Measurements from ENCODE around the gene DHRS7B. TPM values are rescaled to one million over a fixed set of nuclear protein-coding genes. Genes with fewer than 3 reads are reported as not detected.

Gene DHRS7B
- total RNA-seq, 1 donor from 2014 or later, result 11.8 TPM

DNA sequence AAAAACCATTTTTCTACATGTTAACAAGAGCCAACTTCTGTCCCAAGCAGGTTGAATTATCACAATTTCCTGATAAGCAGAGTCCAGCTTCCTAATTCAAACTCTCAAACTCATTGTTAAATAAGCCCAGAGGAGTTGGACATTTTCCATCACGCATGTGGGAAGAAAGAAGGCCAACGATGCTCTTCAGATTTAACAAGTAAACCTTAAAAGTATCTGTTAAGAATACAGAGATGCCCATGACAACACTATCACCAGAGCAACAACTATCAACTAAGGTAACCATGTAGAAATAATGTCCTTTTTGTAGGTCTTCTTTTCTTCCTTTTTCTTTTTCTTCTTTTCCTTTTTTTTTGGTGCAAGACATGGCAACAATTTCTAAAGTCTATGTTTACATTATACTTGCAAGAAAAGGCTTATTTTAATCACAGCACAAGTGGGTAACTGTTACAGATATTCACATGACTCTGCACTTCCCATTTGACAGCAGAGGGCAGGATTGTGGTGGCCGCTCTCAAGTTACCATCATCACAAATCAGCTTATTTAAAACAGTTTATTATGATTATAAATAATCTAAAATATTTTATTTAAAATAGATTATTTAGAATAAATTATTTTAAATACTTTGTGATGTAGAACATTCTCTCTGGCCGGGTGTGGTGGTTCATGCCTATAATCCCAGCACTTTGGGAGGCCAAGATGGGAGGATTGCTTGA lies 35.7 kb upstream of the DHRS7B start:
- ChIA-PET POLR2A (interaction anchor here (0.9 to 1.2 kb wide), 2 partner anchors 9 to 48 kb away, joined by 4 to 5 read pairs; partner anchors contain the start of gene USP22), CTCF (interaction anchor here (1.0 kb wide), 1 partner anchor 98 kb away, joined by 3 read pairs; no protein-coding TSS in a partner anchor)
- intact Hi-C loops (cut with micrococcal nuclease), result no loop called here
- DNase-seq (no peak), ATAC-seq (ENCODE audit: low read depth) (no peak)
- no peak overlapping the region for H3K27ac Mint-ChIP-seq
- H3K27me3 Mint-ChIP-seq, result no peaks in the 10 kb centered on the region
- no peak for TF ChIP-seq CTCF (IDR thresholded peaks at IDR 0.05)
- no peaks in the 10 kb centered on the region for H3K9me3 Mint-ChIP-seq
- peaks cover 15% of the 10 kb centered on the region for H3K4me1 Mint-ChIP-seq
- H3K4me3 Mint-ChIP-seq, result no peak overlapping the region
- H3K36me3 Mint-ChIP-seq (ENCODE audit: low read depth), result no peaks in the 10 kb centered on the region

GRCh38 chr17:21094298-21094704 lies 32.5 kb upstream of the DHRS7B start:
- DNase-seq, result no peak
- no peak for ATAC-seq (ENCODE audit: low read depth)
- peaks cover under 1% of the 10 kb centered on the region for H3K36me3 Mint-ChIP-seq (ENCODE audit: low read depth)
- peaks cover 22% of the 10 kb centered on the region for H3K4me1 Mint-ChIP-seq
- H3K4me3 Mint-ChIP-seq, result no peak overlapping the region
- CTCF ChIA-PET, result no interaction called here
- intact Hi-C loops (cut with micrococcal nuclease), result no loop called here
- POLR2A ChIA-PET, result interaction anchor here (0.7 to 1.2 kb wide), 2 partner anchors 25 to 137 kb away, joined by 4 read pairs; no protein-coding TSS in a partner anchor
- no peaks in the 10 kb centered on the region for H3K9me3 Mint-ChIP-seq
- no peak for TF ChIP-seq CTCF (IDR thresholded peaks at IDR 0.05)
- no peaks in the 10 kb centered on the region for H3K27me3 Mint-ChIP-seq
- no peak overlapping the region for H3K27ac Mint-ChIP-seq

- no peak overlapping the region for H3K4me3 Mint-ChIP-seq
- no peaks in the 10 kb centered on the region for H3K27me3 Mint-ChIP-seq
- ChIA-PET POLR2A (interaction anchor here (0.7 kb wide), 1 partner anchor 1228 kb away, joined by 3 read pairs; no protein-coding TSS in a partner anchor), CTCF (no interaction called here)
- ATAC-seq (ENCODE audit: low read depth) (no peak), DNase-seq (no peak)
- no peak for TF ChIP-seq CTCF (IDR thresholded peaks at IDR 0.05)
- intact Hi-C loops (cut with micrococcal nuclease), result no loop called here
- H3K27ac Mint-ChIP-seq, result no peak overlapping the region
- no peaks in the 10 kb centered on the region for H3K9me3 Mint-ChIP-seq
- peaks cover 22% of the 10 kb centered on the region for H3K4me1 Mint-ChIP-seq
- peaks cover 4% of the 10 kb centered on the region for H3K36me3 Mint-ChIP-seq (ENCODE audit: low read depth)
Observed at GRCh38 chr17:21095735-21096134, 31.0 kb upstream of the DHRS7B start.

DNA sequence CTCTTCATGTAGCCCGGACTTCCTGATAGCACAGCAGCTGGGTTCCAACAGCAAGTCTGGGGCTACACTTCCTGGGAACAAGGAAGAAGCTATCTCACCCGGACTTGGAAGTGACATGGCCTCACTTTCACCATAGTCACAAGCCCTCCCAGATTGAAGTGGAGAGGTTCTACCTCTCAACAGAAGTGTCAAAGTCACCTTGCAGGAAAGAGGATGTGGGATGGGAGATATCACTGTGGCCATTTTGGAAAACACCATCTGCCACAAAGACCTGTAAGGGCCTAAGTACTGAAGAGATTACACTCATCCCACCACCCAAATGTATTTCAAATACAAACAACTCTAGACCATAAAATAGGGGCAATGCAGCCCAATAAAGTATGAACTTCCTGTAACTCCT lies 29.9 kb upstream of the DHRS7B start:
- Mint-ChIP-seq H3K4me1 (peaks cover 17% of the 10 kb centered on the region), H3K4me3 (no peak overlapping the region), H3K9me3 (no peaks in the 10 kb centered on the region), H3K27me3 (no peaks in the 10 kb centered on the region), H3K36me3 (ENCODE audit: low read depth) (peaks cover 4% of the 10 kb centered on the region), H3K27ac (no peak overlapping the region)
- no peak for ATAC-seq (ENCODE audit: low read depth)
- intact Hi-C loops (cut with micrococcal nuclease), result no loop called here
- DNase-seq, result no peak
- ChIA-PET POLR2A (no interaction called here), CTCF (no interaction called here)
- no peak for TF ChIP-seq CTCF (IDR thresholded peaks at IDR 0.05)

DNA sequence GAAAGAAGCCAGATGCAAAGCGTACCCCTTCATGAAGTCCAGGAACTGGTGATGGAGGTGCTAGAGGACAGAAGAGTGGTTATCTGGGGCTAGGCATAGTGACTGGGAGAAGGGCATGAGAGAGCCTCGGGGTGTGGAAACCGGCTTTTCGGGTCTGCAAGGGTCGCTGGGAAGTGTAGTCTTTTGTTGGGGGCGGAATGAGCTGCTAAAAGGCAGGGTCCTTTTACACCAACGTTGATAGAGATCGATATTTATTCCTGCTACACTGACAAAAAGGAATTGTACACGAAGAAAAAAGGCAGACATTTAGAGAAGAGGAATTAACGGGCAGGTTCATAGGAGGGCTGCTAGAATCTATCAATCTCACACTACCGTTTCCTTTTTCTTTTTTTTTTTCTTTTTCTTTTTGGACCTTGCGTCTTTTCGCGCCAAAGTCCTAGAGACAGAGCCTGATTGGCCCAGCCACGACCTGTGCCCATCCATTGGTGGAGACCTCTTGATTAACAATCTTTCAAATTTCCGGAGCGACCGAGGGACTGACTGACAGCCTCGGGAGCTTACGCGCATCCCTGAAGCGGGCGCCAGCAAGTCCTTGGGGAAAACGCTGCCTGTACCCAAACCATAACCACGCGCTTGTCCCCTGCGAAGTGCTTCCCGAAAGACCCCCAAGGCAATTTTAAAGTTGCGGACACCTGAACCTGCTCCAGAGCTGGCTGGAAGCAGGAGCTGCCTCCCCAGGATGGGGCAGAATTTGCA lies 27.7 kb upstream of the DHRS7B start:
- ChIA-PET POLR2A (interaction anchor here (0.6 to 1.7 kb wide), 10 partner anchors 8 to 189 kb away, joined by 3 to 30 read pairs (median 3); partner anchors contain the start of gene USP22), CTCF (interaction anchor here (0.6 to 1.8 kb wide), 11 partner anchors 20 to 422 kb away, joined by 3 to 29 read pairs (median 4); partner anchors contain the start of genes DHRS7B and USP22)
- ATAC-seq (ENCODE audit: low read depth), result peak; percentile 96
- peaks cover 4% of the 10 kb centered on the region for H3K36me3 Mint-ChIP-seq (ENCODE audit: low read depth)
- peak; percentile 45 for DNase-seq
- intact Hi-C loops (cut with micrococcal nuclease), result loop anchor here (1.0 kb wide), 5 partner anchors 27 to 191 kb away; partner anchors contain the start of genes DHRS7B and USP22
- no peaks in the 10 kb centered on the region for H3K9me3 Mint-ChIP-seq
- peaks cover 17% of the 10 kb centered on the region for H3K4me1 Mint-ChIP-seq
- TF ChIP-seq CTCF (IDR thresholded peaks at IDR 0.05), result no peak
- H3K27me3 Mint-ChIP-seq, result no peaks in the 10 kb centered on the region
- no peak overlapping the region for H3K27ac Mint-ChIP-seq
- H3K4me3 Mint-ChIP-seq, result peak overlapping the region; percentile 90
